MM.1S (cell line): Measurements from ENCODE around the gene TRIB2.

Experiments used
- CTCF ChIP-seq: fragments of 300-600 bp; sonication (generic); IDR thresholded peaks from 2 replicates; pipeline ENCODE4 v1.5.1; 2016; ENCODE audit warnings: antibody characterized with exemption, low read length, mixed read lengths
- EZH2 ChIP-seq: fragments of 300-600 bp; sonication (generic); optimal IDR thresholded peaks from 2 replicates; pipeline ENCODE3; 2017; ENCODE audit warnings: low read depth, mild to moderate bottlenecking, antibody characterized with exemption, low read length, mixed read lengths
- EZH2phosphoT487 ChIP-seq: fragments of 300-600 bp; sonication (generic); IDR thresholded peaks from 2 replicates; pipeline ENCODE4 v1.6.1; 2018; ENCODE audit warnings: antibody characterized with exemption, low read length

GRCh38 chr2:12728221-12728777 is 11.6 kb downstream of the TRIB2 start:
- TF ChIP-seq CTCF: no peak
- TF ChIP-seq EZH2: no peak
- TF ChIP-seq EZH2phosphoT487: no peak
